Measurements from ENCODE around the gene UBE2D4.

UBE2D4 gene

DNA sequence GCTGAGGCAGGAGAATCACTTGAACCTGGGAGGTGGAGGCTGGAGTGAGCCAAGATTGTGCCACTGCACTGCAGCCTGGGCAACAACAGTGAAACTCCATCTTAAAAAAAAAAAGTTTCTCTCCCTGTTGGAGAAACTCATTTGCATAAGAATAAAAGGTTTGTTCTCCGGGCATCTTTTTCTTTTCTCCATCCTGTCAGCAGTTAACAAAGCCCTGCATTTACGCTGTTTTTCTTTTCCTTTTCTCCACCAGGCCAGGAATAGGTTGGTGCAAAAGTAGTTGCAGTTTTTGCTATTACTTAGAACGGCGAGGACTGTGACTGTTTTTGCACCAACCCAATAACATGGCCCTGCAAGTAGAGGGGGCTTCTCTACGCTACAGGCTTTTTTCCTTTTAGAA lies 10.3 kb upstream of the UBE2D4 start:
- peaks cover 0 to 3% of the 10 kb centered on the region in 2 donors for H3K36me3 ChIP-seq (ENCODE audit: control insufficient read depth in 2 of 2, insufficient read depth in 2 of 2, low read length in 2 of 2)
- no peaks in the 10 kb centered on the region for H3K9me3 ChIP-seq (ENCODE audit: control insufficient read depth in 2 of 2, low read length in 2 of 2)
- H3K9ac ChIP-seq (ENCODE audit: low read length in 2 of 2): no peak overlapping the region
- no peaks in the 10 kb centered on the region for H3K27me3 ChIP-seq (ENCODE audit: control insufficient read depth in 1 of 2, insufficient read depth in 2 of 2, low read length in 2 of 2)
- no peaks in the 10 kb centered on the region for H3K4me1 ChIP-seq (ENCODE audit: control insufficient read depth, insufficient read depth, low read length)
- no peak overlapping the region for H3K4me3 ChIP-seq (ENCODE audit: low read length in 2 of 2)
- H3K27ac ChIP-seq (ENCODE audit: low read length): no peak overlapping the region

DNA sequence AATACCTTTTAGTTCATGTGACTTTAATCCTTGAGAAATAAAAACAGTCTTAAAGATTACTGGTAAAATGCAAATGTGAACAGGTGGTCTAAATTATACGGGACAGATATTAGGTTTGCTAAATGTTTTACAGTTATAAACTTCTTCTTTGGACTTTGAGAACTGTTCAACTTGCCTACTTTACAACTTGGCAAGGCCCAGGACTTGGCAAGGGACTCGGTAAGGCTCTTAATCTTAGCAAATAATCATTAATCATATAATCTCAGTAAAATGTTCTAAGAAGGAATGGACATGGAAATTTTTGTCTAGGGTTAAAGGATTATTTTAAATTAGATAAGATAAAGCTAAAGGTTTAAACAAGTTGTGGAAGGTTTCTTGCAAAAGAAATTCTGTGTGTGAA lies 4.8 kb upstream of the UBE2D4 start:
- no peak overlapping the region for H3K27ac ChIP-seq (ENCODE audit: low read length)
- no peak overlapping the region for H3K9ac ChIP-seq (ENCODE audit: low read length in 2 of 2)
- H3K9me3 ChIP-seq (ENCODE audit: control insufficient read depth in 2 of 2, low read length in 2 of 2): no peaks in the 10 kb centered on the region
- H3K27me3 ChIP-seq (ENCODE audit: control insufficient read depth in 1 of 2, insufficient read depth in 2 of 2, low read length in 2 of 2): no peaks in the 10 kb centered on the region
- H3K4me3 ChIP-seq (ENCODE audit: low read length in 2 of 2): no peak overlapping the region
- H3K36me3 ChIP-seq (ENCODE audit: control insufficient read depth in 2 of 2, insufficient read depth in 2 of 2, low read length in 2 of 2): peaks cover 0 to 3% of the 10 kb centered on the region in 2 donors
- peaks cover 15% of the 10 kb centered on the region for H3K4me1 ChIP-seq (ENCODE audit: control insufficient read depth, insufficient read depth, low read length)

DNA sequence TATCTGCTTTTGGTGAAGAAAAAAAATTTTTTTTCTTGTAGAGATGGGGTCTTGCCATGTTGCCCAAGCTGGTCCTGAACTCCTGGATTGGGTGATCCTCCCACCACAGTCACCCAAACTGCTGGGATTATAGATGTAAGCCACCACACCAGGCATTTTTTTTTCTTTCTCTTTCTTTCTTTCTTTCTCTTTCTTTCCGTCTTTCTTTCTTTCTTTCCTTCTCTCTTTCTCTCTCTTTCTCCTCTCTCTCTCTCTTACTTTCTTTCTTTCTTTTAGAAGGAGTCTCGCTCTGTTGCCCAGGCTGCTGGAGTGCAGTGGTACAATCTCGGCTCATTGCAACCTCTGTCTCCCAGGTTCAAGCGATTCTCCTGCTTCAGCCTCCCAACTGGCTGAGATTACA lies 3.5 kb upstream of the UBE2D4 start:
- H3K4me1 ChIP-seq (ENCODE audit: control insufficient read depth, insufficient read depth, low read length): peaks cover 20% of the 10 kb centered on the region
- H3K9ac ChIP-seq (ENCODE audit: low read length in 2 of 2): no peak overlapping the region
- H3K36me3 ChIP-seq (ENCODE audit: control insufficient read depth in 2 of 2, insufficient read depth in 2 of 2, low read length in 2 of 2): peaks cover 0 to 3% of the 10 kb centered on the region in 2 donors
- H3K27ac ChIP-seq (ENCODE audit: low read length): no peak overlapping the region
- no peaks in the 10 kb centered on the region for H3K27me3 ChIP-seq (ENCODE audit: control insufficient read depth in 1 of 2, insufficient read depth in 2 of 2, low read length in 2 of 2)
- no peak overlapping the region for H3K4me3 ChIP-seq (ENCODE audit: low read length in 2 of 2)
- no peaks in the 10 kb centered on the region for H3K9me3 ChIP-seq (ENCODE audit: control insufficient read depth in 2 of 2, low read length in 2 of 2)

DNA sequence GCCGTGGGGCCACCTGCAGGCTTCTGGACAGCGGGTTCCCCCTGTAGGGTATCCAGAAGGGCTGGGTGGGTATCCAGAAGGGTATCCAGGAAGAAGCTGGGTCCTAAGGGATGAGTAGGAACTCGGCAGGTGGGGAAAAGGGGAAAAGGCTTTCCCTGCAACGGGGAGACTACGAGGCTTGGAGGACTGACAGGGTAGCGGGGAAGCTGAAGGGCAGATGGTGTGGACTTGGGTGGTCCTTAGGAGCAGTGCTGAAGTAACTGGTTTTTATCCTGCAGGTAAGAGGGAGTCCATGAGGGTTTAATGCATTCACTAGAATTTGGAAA lies 525 bp downstream of the UBE2D4 start:
- Histone ChIP-seq H3K27me3 (ENCODE audit: control insufficient read depth in 1 of 2, insufficient read depth in 2 of 2, low read length in 2 of 2) (no peaks in the 10 kb centered on the region), H3K4me1 (ENCODE audit: control insufficient read depth, insufficient read depth, low read length) (peaks cover 20% of the 10 kb centered on the region), H3K9me3 (ENCODE audit: control insufficient read depth in 2 of 2, low read length in 2 of 2) (no peaks in the 10 kb centered on the region), H3K36me3 (ENCODE audit: control insufficient read depth in 2 of 2, insufficient read depth in 2 of 2, low read length in 2 of 2) (no peaks in the 10 kb centered on the region), H3K27ac (ENCODE audit: low read length) (peak overlapping the region; percentile 90), H3K4me3 (ENCODE audit: low read length in 2 of 2) (peak overlapping the region; percentile 88 to 99), H3K9ac (ENCODE audit: low read length in 2 of 2) (peak overlapping the region; percentile 82 to 91)

DNA sequence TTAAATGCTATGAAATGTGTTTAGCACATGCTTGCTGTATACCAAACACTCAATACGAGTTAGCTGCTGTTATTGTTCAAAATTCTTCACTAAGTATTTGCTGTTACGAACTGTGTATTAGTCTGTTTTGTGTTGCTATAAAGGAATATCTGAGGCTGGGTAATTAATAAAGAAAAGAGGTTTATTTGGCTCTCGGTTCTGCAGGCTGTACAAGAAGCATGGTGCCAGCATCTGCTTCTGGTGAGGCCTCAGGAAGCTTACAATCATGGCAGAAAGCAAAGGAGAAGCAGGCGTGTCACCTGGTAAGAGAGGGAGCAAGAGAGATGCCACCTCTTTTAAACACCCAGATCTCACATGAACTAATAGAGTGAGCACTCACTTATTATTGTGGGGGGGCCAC lies 1.6 kb downstream of the UBE2D4 start:
- no peak overlapping the region for H3K27ac ChIP-seq (ENCODE audit: low read length)
- no peaks in the 10 kb centered on the region for H3K27me3 ChIP-seq (ENCODE audit: control insufficient read depth in 1 of 2, insufficient read depth in 2 of 2, low read length in 2 of 2)
- H3K9me3 ChIP-seq (ENCODE audit: control insufficient read depth in 2 of 2, low read length in 2 of 2): no peaks in the 10 kb centered on the region
- peaks cover 20% of the 10 kb centered on the region for H3K4me1 ChIP-seq (ENCODE audit: control insufficient read depth, insufficient read depth, low read length)
- no peak overlapping the region for H3K9ac ChIP-seq (ENCODE audit: low read length in 2 of 2)
- H3K4me3 ChIP-seq (ENCODE audit: low read length in 2 of 2): no peak overlapping the region
- H3K36me3 ChIP-seq (ENCODE audit: control insufficient read depth in 2 of 2, insufficient read depth in 2 of 2, low read length in 2 of 2): no peaks in the 10 kb centered on the region

DNA sequence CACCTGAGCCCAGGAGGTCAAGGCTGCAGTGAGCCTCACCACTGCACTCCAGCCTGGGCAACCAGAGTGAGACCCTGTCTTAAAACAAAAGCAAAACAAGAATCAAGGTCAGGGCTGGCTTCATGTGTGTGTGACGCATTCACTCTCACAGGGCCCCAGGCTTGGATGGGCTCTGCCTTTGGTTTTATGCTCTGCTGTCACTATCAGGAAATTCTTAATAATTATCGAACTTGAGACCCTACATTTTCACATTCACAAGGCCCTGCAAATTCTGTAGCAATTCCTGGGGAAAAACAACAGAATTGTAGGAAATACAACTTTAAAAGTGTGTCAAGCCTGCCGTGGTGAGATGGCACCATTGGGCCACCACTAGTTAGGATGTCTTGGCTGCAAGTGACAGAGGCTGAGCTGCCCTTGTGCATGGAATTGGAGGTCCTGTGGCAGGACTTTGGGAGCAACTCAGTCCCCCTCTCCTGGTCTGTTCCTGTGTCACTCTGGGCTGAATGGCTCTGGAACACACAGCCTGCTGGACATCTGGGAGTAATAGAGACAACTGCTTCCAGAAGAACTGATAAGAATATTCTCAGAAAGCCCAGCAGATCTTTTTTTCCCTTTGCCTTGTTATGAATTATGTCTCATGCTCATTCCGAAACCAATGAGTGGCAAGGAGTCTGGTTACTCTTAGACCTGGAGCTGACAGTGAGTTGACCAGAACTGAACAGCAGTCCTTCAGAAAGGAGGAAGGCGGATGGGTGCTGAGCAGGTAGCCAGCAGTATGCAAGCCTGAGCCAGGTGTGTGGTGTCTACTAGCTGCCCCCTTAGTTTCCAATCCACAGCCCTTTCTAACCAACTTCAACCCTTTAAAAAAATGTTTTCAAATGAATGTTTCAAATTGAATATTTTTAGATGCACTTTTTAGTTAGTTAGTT lies 3.6 kb downstream of the UBE2D4 start:
- Histone ChIP-seq H3K27me3 (ENCODE audit: control insufficient read depth in 1 of 2, insufficient read depth in 2 of 2, low read length in 2 of 2) (no peaks in the 10 kb centered on the region), H3K4me3 (ENCODE audit: low read length in 2 of 2) (no peak overlapping the region)

DNA sequence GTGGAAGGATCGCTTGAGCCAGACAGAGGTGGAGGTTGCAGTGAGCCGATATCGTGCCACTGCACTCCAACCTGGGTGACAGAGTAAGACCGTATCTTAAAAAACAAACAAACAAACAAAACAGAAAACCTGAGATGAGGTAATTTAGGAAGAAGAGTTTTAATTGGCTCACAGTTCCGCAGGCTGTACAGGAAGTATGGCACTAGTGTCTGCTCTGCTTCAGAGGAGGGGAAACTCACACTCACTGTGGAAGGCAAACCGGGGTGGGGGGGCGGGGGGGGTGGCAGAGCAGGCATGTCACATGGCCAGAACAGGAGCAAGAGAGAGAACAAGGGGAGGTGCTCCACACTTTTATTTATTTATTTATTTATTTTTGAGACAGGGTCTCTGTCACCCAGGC lies 5.1 kb downstream of the UBE2D4 start:
- Histone ChIP-seq H3K4me3 (ENCODE audit: low read length in 2 of 2) (no peak overlapping the region), H3K4me1 (ENCODE audit: control insufficient read depth, insufficient read depth, low read length) (peaks cover 5% of the 10 kb centered on the region), H3K9ac (ENCODE audit: low read length in 2 of 2) (no peak overlapping the region), H3K9me3 (ENCODE audit: control insufficient read depth in 2 of 2, low read length in 2 of 2) (no peaks in the 10 kb centered on the region), H3K27me3 (ENCODE audit: control insufficient read depth in 1 of 2, insufficient read depth in 2 of 2, low read length in 2 of 2) (no peaks in the 10 kb centered on the region), H3K27ac (ENCODE audit: low read length) (no peak overlapping the region), H3K36me3 (ENCODE audit: control insufficient read depth in 2 of 2, insufficient read depth in 2 of 2, low read length in 2 of 2) (no peaks in the 10 kb centered on the region)

More for the DNA sequence above, 3.6 kb downstream of the UBE2D4 start:
- peaks cover 18% of the 10 kb centered on the region for H3K4me1 ChIP-seq (ENCODE audit: control insufficient read depth, insufficient read depth, low read length)
- H3K36me3 ChIP-seq (ENCODE audit: control insufficient read depth in 2 of 2, insufficient read depth in 2 of 2, low read length in 2 of 2): no peaks in the 10 kb centered on the region
- no peaks in the 10 kb centered on the region for H3K9me3 ChIP-seq (ENCODE audit: control insufficient read depth in 2 of 2, low read length in 2 of 2)
- H3K27ac ChIP-seq (ENCODE audit: low read length): no peak overlapping the region
- no peak overlapping the region for H3K9ac ChIP-seq (ENCODE audit: low read length in 2 of 2)

DNA sequence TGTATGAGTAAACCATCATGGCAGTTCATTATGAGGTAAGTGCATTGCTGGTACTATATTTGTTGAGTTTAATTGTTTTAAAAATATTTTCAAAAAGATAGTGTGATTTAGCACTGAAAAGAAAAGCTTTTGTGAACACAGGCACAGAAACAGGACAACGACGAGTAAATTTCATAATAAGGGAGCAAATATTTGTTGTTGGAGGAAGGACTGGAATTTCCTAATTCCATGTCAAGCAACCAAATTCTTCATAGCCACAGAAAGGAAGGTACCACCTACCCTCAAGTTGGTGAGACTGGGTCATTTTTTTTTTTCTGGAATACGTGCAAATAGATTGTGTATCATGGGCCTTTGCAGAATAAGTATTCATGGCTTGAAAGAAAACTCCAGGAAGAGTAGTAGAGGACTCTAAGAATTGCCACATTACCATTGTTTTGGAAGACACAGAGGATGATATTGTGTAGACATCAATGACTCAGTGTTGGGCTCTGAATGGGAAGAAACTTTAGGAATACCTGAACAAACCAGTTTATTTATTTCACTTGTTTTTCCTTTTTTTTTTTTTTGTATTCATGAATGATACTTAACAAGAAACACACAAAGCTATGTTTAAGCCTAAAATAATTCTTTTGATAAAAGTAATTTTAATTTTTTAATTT lies 7.8 kb downstream of the UBE2D4 start:
- Histone ChIP-seq H3K27me3 (ENCODE audit: control insufficient read depth in 1 of 2, insufficient read depth in 2 of 2, low read length in 2 of 2) (no peaks in the 10 kb centered on the region), H3K4me3 (ENCODE audit: low read length in 2 of 2) (no peak overlapping the region), H3K9ac (ENCODE audit: low read length in 2 of 2) (no peak overlapping the region), H3K27ac (ENCODE audit: low read length) (no peak overlapping the region), H3K4me1 (ENCODE audit: control insufficient read depth, insufficient read depth, low read length) (no peaks in the 10 kb centered on the region), H3K9me3 (ENCODE audit: control insufficient read depth in 2 of 2, low read length in 2 of 2) (no peaks in the 10 kb centered on the region), H3K36me3 (ENCODE audit: control insufficient read depth in 2 of 2, insufficient read depth in 2 of 2, low read length in 2 of 2) (peaks cover 0 to 3% of the 10 kb centered on the region in 2 donors)

DNA sequence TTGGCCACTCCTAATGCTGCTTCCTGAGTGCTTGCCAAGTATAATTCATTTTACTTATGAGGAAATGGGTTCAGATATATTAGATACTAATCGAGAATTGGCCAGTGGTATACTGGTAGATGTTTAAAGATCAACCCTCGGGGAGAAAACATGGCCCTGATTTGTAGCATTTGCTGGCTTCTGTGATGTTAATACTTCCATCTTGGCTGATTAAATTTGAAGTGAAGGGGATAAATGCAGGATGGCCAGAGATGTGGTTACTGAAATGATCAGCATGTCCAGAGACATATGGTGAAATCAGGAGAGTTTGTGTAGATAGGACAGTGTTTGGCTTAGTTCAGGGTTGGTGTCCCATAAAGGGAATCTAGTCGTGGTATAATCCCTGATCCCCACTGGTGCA lies 11.2 kb downstream of the UBE2D4 start:
- Histone ChIP-seq H3K27ac (ENCODE audit: low read length) (no peak overlapping the region), H3K27me3 (ENCODE audit: control insufficient read depth in 1 of 2, insufficient read depth in 2 of 2, low read length in 2 of 2) (no peaks in the 10 kb centered on the region), H3K9ac (ENCODE audit: low read length in 2 of 2) (no peak overlapping the region), H3K4me1 (ENCODE audit: control insufficient read depth, insufficient read depth, low read length) (no peaks in the 10 kb centered on the region), H3K4me3 (ENCODE audit: low read length in 2 of 2) (no peak overlapping the region), H3K9me3 (ENCODE audit: control insufficient read depth in 2 of 2, low read length in 2 of 2) (no peaks in the 10 kb centered on the region), H3K36me3 (ENCODE audit: control insufficient read depth in 2 of 2, insufficient read depth in 2 of 2, low read length in 2 of 2) (peaks cover 0 to 3% of the 10 kb centered on the region in 2 donors)

DNA sequence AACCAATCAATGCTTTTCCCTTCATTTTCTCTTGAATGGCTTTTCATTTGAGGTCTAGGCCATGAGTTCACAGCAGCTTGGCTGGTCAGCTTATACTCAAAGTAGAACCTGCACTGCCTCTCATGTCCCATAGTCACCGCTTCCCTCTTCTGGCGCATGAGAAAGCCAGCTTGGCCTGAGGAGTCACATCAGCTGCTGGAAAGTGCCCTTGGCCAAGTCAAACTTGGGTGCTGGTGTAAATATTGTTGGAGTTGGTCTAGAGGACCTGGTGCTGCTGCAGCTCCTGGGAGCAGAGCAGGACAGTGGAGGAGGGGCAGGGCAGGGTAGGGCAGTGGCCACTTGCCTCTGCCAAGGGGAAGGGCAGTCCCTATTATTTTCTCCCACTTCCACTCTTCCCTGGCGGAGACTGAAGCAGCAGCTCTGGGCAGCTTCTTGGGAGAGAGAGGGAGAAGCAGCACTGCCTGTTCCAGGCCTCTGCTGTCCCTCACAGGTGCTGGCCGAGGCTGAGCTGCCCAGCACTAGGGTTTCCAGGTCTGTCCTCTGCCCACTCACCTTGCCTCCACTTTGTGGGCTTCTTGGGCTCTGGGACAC lies 12.8 kb downstream of the UBE2D4 start:
- H3K27me3 ChIP-seq (ENCODE audit: control insufficient read depth in 1 of 2, insufficient read depth in 2 of 2, low read length in 2 of 2): no peaks in the 10 kb centered on the region
- H3K4me3 ChIP-seq (ENCODE audit: low read length in 2 of 2): no peak overlapping the region
- no peaks in the 10 kb centered on the region for H3K9me3 ChIP-seq (ENCODE audit: control insufficient read depth in 2 of 2, low read length in 2 of 2)
- H3K9ac ChIP-seq (ENCODE audit: low read length in 2 of 2): no peak overlapping the region
- peaks cover 3 to 14% of the 10 kb centered on the region in 2 donors for H3K36me3 ChIP-seq (ENCODE audit: control insufficient read depth in 2 of 2, insufficient read depth in 2 of 2, low read length in 2 of 2)
- no peak overlapping the region for H3K27ac ChIP-seq (ENCODE audit: low read length)
- no peaks in the 10 kb centered on the region for H3K4me1 ChIP-seq (ENCODE audit: control insufficient read depth, insufficient read depth, low read length)
